HepG2 (cell line): ENCODE data around the gene MRM3. TPM values are rescaled to one million over a fixed set of nuclear protein-coding genes. Genes with fewer than 3 reads are reported as not detected.

Experiments used
- ATAC-seq: fragments of 200-7000 bp; cut with Tn5 transposase; 3 replicates; pipeline ENCODE4 v1.9.1; 2020; ENCODE audit warnings: mild to moderate bottlenecking, moderate library complexity
- BruUV-seq: library from RNA; stranded (reverse); fragments of 400-500 nt; replicated peaks from 2 replicates; lab custom pipeline; 2021; lab: Mats Ljungman, UMichigan
- CTCF ChIA-PET: fragments of 300-600 bp; formaldehyde crosslinking; extraction: SDS; loops from one replicate; lab custom pipeline; 2021; ENCODE audit warnings: low total read pairs, inconsistent platforms, low intra/inter-chr PET ratio; lab: Yijun Ruan, JAX
- POLR2A ChIA-PET: fragments of 350-600 bp; sonication (Branson Sonifier 250); formaldehyde crosslinking; loops from one replicate; lab custom pipeline; 2020; ENCODE audit warnings: antibody characterized with exemption, inconsistent platforms; lab: Yijun Ruan, JAX
- DNase-seq: peaks from one replicate; pipeline ENCODE4 v3.0.0-alpha.2; 2015; ENCODE audit warnings: low spot score
- FAIRE-seq: peaks from 3 replicates; lab custom pipeline; 2011; peaks lifted over from hg19 to GRCh38; lab: Jason Lieb, UNC
- H2AFZ ChIP-seq: one replicate; pipeline ENCODE4 v1.6.1; 2011; ENCODE audit warnings: low read length, inconsistent platforms
- H3K27ac ChIP-seq: fragments of 300-600 bp; 3 replicates; pipeline ENCODE4 v1.8.0; 2011; ENCODE audit warnings: mixed run types, mild to moderate bottlenecking, mixed read lengths, low read length, inconsistent platforms; ENCODE audit not compliant: insufficient read depth; ENCODE audit errors: extremely low read length
- H3K27me3 ChIP-seq, 2 experiments: fragments of 200-600 bp in 1 of 2; 2 replicates in 1 of 2; 3 replicates in 1 of 2; pipeline versions ENCODE4 v1.6.0 to v1.8.0; 2011; ENCODE audit warnings: low read length in 2 of 2, mild to moderate bottlenecking in 2 of 2, moderate library complexity in 2 of 2, inconsistent platforms in 1 of 2; ENCODE audit not compliant: insufficient read depth in 2 of 2, control insufficient read depth in 1 of 2
- H3K36me3 ChIP-seq, 2 experiments: fragments of 200-600 bp in 1 of 2; replicated peaks in 1 of 2; 2 replicates in 1 of 2; 3 replicates in 1 of 2; pipeline versions ENCODE4 v1.5.1 to v1.8.0; 2011; ENCODE audit warnings: low read length in 2 of 2, inconsistent platforms in 1 of 2; ENCODE audit not compliant: insufficient read depth in 2 of 2, control insufficient read depth in 1 of 2
- H3K4me1 ChIP-seq: 2 replicates; pipeline ENCODE4 v1.5.1; 2012; ENCODE audit warnings: low read length, inconsistent platforms; ENCODE audit not compliant: insufficient read depth
- H3K4me2 ChIP-seq: 2 replicates; pipeline ENCODE4 v1.6.0; 2011; ENCODE audit warnings: low read depth, low read length, inconsistent platforms
- H3K4me3 ChIP-seq, 3 experiments: fragments of 200-600 bp in 1 of 3; sonication (generic), shearing (Covaris generic) in 1 of 3; replicated peaks in 1 of 3; 2 replicates each; pipeline ENCODE4 v1.5.1; 2011 to 2016; ENCODE audit warnings: low read length in 3 of 3, inconsistent platforms in 2 of 3, low read depth in 2 of 3, mild to moderate bottlenecking in 2 of 3, control low read depth in 1 of 3, mixed read lengths in 1 of 3; ENCODE audit not compliant: insufficient read depth in 1 of 3
- H3K79me2 ChIP-seq: one replicate; pipeline ENCODE4 v1.6.1; 2011; ENCODE audit warnings: low read length, inconsistent platforms; ENCODE audit not compliant: insufficient read depth
- H3K9ac ChIP-seq: 2 replicates; pipeline ENCODE4 v1.6.0; 2011; ENCODE audit warnings: mild to moderate bottlenecking, low read depth, low read length, inconsistent platforms; ENCODE audit not compliant: insufficient read depth
- H3K9me3 ChIP-seq: 2 replicates; pipeline ENCODE4 v1.5.1; 2012; ENCODE audit warnings: mild to moderate bottlenecking, low read length
- H4K20me1 ChIP-seq: 2 replicates; pipeline ENCODE4 v1.6.0; 2011; ENCODE audit warnings: inconsistent platforms, mild to moderate bottlenecking, low read length, moderate library complexity; ENCODE audit not compliant: insufficient read depth
- ADNP ChIP-seq: sonication (generic); formaldehyde crosslinking; IDR thresholded peaks from 2 replicates; pipeline ENCODE4 v1.4.0; 2020; ENCODE audit warnings: missing genetic modification reagents
- CHD4 ChIP-seq: fragments of 200-600 bp; sonication (generic); IDR thresholded peaks from 2 replicates; pipeline ENCODE4 v1.7.0; 2017; ENCODE audit warnings: mild to moderate bottlenecking, low read length, borderline replicate concordance
- EP300 ChIP-seq, 3 experiments: sonication (generic) in 1 of 3; formaldehyde crosslinking in 1 of 3; IDR thresholded peaks; 2 replicates each; pipeline versions ENCODE4 v1.5.1 to v1.6.1; 2011 to 2020; ENCODE audit warnings: low read depth in 2 of 3, low read length in 2 of 3, borderline replicate concordance in 1 of 3, improper control_type of control experiment in 1 of 3, mild to moderate bottlenecking in 1 of 3, missing genetic modification reagents in 1 of 3, moderate library complexity in 1 of 3
- ETV6 ChIP-seq: sonication (generic); formaldehyde crosslinking; conservative IDR thresholded peaks from 2 replicates; pipeline ENCODE4 v1.4.0; 2020; ENCODE audit warnings: missing genetic modification reagents
- KDM5B ChIP-seq: sonication (generic); formaldehyde crosslinking; IDR thresholded peaks from 2 replicates; pipeline ENCODE4 v1.4.0; 2020; ENCODE audit warnings: missing genetic modification reagents, mild to moderate bottlenecking, borderline replicate concordance
- RCOR2 ChIP-seq: IDR thresholded peaks from 2 replicates; pipeline ENCODE4 v1.6.1; 2016; ENCODE audit warnings: missing biosample characterization, missing genetic modification reagents
- SAFB2 ChIP-seq: sonication (generic); formaldehyde crosslinking; IDR thresholded peaks from 2 replicates; pipeline ENCODE4 v1.5.1; 2020; ENCODE audit warnings: missing genetic modification reagents, low read depth, mild to moderate bottlenecking, borderline replicate concordance
- SNAI1 ChIP-seq: sonication (generic); formaldehyde crosslinking; IDR thresholded peaks from 2 replicates; pipeline ENCODE4 v1.5.0; 2020; ENCODE audit warnings: mild to moderate bottlenecking, missing genetic modification reagents, borderline replicate concordance
- SUZ12 ChIP-seq: fragments of 150-350 bp; IDR thresholded peaks from 2 replicates; pipeline ENCODE4 v1.6.1; 2014; ENCODE audit warnings: low read depth, low read length
- WIZ ChIP-seq: sonication (generic); formaldehyde crosslinking; IDR thresholded peaks from 2 replicates; pipeline ENCODE4 v1.5.1; 2020; ENCODE audit warnings: mild to moderate bottlenecking, missing genetic modification reagents
- ZFP36L2 ChIP-seq: sonication (generic); formaldehyde crosslinking; IDR thresholded peaks from 2 replicates; pipeline ENCODE4 v1.4.0; 2020; ENCODE audit warnings: missing genetic modification reagents
- ZNF891 ChIP-seq: sonication (generic); formaldehyde crosslinking; IDR thresholded peaks from 2 replicates; pipeline ENCODE4 v1.5.0; 2020; ENCODE audit warnings: mild to moderate bottlenecking, missing genetic modification reagents
- WGBS: methylation state at CpG from one replicate; pipeline ENCODE4 v1.1.6; 2017; ENCODE audit warnings: low lambda C conversion rate; 5-methylcytosine and 5-hydroxymethylcytosine counted together
- in situ Hi-C: cut with HindIII; loops from 2 replicates; pipeline ENCODE4 v1.10.0; 2017; ENCODE audit warnings: low pct_unique_long_range_greater_than_20kb; ENCODE audit not compliant: extremely low pct_ligation_motif_present
- intact Hi-C: fragments of 100-400 bp; cut with micrococcal nuclease; formaldehyde crosslinking; loops from one replicate; pipeline ENCODE4 v1.10.0; 2022; ENCODE audit not compliant: unreplicated experiment
- polyA plus RNA-seq, 8 experiments: library from polyadenylated mRNA; depleted of rRNA in 3 of 8; stranded (reverse) in 7 of 8; unstranded in 1 of 8; fragments of >200 nt; fragmentation: Illumina TruSeq in 4 of 8; extraction: Trizol in 4 of 8; gene quantifications; 2 replicates each; pipeline versions ENCODE4 v1.2.1 to v1.2.3, GENCODE V29; 2011 to 2016; ENCODE audit warnings: low read depth in 4 of 8, missing spikeins in 1 of 8, mixed read lengths in 1 of 8; ENCODE audit not compliant: insufficient read depth in 1 of 8
- total RNA-seq, 5 experiments: library from RNA; depleted of rRNA; stranded (reverse); fragments of >200 nt; fragmentation: Illumina TruSeq; extraction: Trizol; gene quantifications; 2 replicates each; pipeline ENCODE4 v1.2.3, GENCODE V29; 2016; ENCODE audit warnings: low read depth in 1 of 5
- TF ChIP-seq, protein P1 (sequence below): sonication (generic); formaldehyde crosslinking; IDR thresholded peaks from 2 replicates; pipeline ENCODE4 v1.9.0; 2022; ENCODE audit warnings: missing genetic modification reagents, mild to moderate bottlenecking, borderline replicate concordance
- TF ChIP-seq, protein P2 (sequence below): sonication (generic); formaldehyde crosslinking; IDR thresholded peaks from 2 replicates; pipeline ENCODE4 v1.4.0; 2020; ENCODE audit warnings: mild to moderate bottlenecking, missing genetic modification reagents

MRM3 gene
- total and polyA plus RNA-seq, 2 of the 13 experiments (the other 11 are each of a cell fraction or from before 2014, with no cell fraction given), result 12.3 to 25.5 TPM

DNA sequence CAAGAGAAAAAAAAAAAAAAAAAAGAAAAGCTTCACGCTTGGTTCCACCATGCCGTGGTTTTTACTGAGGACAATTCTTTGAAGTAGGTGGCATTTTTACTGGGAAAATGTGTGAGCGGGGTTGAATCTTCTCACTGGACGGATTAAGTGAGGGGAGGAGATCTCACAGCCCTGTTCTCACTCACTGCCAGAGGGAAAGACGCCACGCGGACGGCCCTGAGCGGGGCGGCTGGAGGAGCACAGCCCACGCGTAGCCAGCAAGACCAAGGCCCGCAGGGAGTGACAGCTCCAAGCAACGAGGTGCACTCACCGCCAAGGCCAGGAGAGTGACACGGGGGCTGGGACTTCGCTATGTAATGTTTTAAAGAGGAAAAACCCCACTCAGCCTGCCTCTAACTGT, 43.1 kb downstream of the MRM3 start:
- in situ Hi-C loops, result no loop called here
- no peak overlapping the region for H3K4me3 ChIP-seq
- DNase-seq (no peak), FAIRE-seq (no peak), ATAC-seq (no peak)
- no peaks in the 10 kb centered on the region for H3K9me3 ChIP-seq
- TF ChIP-seq KDM5B (CRISPR knock-in tag) (no peak), EP300 (IDR thresholded peaks at IDR 0.05; ENCODE audit: low read depth in 2 of 2, low read length in 2 of 2) (no peak), EP300 (CRISPR knock-in tag; IDR thresholded peaks at IDR 0.05; ENCODE audit: borderline replicate concordance) (no peak), SUZ12 (no peak)
- TF ChIP-seq, protein P1, sequence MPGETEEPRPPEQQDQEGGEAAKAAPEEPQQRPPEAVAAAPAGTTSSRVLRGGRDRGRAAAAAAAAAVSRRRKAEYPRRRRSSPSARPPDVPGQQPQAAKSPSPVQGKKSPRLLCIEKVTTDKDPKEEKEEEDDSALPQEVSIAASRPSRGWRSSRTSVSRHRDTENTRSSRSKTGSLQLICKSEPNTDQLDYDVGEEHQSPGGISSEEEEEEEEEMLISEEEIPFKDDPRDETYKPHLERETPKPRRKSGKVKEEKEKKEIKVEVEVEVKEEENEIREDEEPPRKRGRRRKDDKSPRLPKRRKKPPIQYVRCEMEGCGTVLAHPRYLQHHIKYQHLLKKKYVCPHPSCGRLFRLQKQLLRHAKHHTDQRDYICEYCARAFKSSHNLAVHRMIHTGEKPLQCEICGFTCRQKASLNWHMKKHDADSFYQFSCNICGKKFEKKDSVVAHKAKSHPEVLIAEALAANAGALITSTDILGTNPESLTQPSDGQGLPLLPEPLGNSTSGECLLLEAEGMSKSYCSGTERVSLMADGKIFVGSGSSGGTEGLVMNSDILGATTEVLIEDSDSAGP (CRISPR knock-in tag), result no peak
- TF ChIP-seq, protein P2, sequence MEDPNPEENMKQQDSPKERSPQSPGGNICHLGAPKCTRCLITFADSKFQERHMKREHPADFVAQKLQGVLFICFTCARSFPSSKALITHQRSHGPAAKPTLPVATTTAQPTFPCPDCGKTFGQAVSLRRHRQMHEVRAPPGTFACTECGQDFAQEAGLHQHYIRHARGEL (CRISPR knock-in tag), result no peak
- ChIA-PET POLR2A (no interaction called here), CTCF (no interaction called here)
- WGBS, result 97% methylated on average over 17 of the region's 17 CpGs
- H3K27ac ChIP-seq, result no peak overlapping the region
- no peaks in the 10 kb centered on the region for H3K4me1 ChIP-seq
- H3K79me2 ChIP-seq, result no peaks in the 10 kb centered on the region
- H4K20me1 ChIP-seq, result no peaks in the 10 kb centered on the region
- H2AFZ ChIP-seq, result no peak overlapping the region
- peaks cover 8 to 18% of the 10 kb centered on the region in 2 experiments; a peak in 4 of 5 replicates for H3K36me3 ChIP-seq
- no TSS peak for BruUV-seq
- intact Hi-C loops, result no loop called here
- no peak overlapping the region for H3K9ac ChIP-seq
- no peak overlapping the region for H3K4me2 ChIP-seq
- H3K27me3 ChIP-seq, result no peaks in the 10 kb centered on the region

DNA sequence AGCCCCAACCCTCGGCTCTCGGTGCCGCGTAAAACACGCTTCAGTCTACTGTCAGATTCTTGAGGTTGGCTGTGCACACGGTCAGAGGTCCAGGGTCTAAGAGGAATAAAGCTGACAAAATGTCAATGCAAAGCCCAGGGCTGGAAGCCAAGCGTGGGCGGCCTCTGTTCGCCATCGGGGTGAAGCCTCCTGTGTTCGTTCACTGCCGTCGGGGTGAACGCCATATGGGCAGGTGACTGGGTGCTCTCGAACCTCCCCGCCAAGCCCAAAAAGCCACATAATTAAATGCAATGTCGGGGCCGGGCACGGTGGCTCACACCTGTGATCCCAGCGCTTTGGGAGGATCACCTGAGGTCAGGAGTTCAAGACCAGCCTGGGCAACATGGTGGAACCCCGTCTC, 44.6 kb downstream of the MRM3 start:
- 95% methylated on average over 21 of the region's 21 CpGs for whole genome bisulfite sequencing
- Histone ChIP-seq H3K4me1 (no peaks in the 10 kb centered on the region), H3K9me3 (no peaks in the 10 kb centered on the region), H2AFZ (no peak overlapping the region), H3K36me3 (peaks cover 8 to 18% of the 10 kb centered on the region in 2 experiments; a peak in 4 of 5 replicates), H3K27ac (no peak overlapping the region), H3K9ac (no peak overlapping the region), H4K20me1 (no peaks in the 10 kb centered on the region), H3K4me3 (no peak overlapping the region), H3K79me2 (no peaks in the 10 kb centered on the region), H3K27me3 (no peaks in the 10 kb centered on the region), H3K4me2 (no peak overlapping the region)
- intact Hi-C loops, result no loop called here
- BruUV-seq, result no TSS peak
- ATAC-seq, result no peak
- ChIA-PET POLR2A (no interaction called here), CTCF (no interaction called here)
- no peak for FAIRE-seq
- no peak for DNase-seq
- in situ Hi-C loops, result no loop called here
- TF ChIP-seq ZFP36L2, result no peak
- TF ChIP-seq SAFB2 (CRISPR knock-in tag), result no peak
- no peak for TF ChIP-seq SNAI1 (CRISPR knock-in tag)
- TF ChIP-seq ETV6 (CRISPR knock-in tag), result no peak
- TF ChIP-seq ADNP (CRISPR knock-in tag), result no peak
- no peak for TF ChIP-seq ZNF891 (CRISPR knock-in tag)
- TF ChIP-seq WIZ, result no peak
- TF ChIP-seq RCOR2 (CRISPR knock-in tag), result no peak
- no peak for TF ChIP-seq CHD4
